GM12864 (cell line): ENCODE data around the gene CLIC4.

Experiments used
- DNase-seq: peaks from one replicate; pipeline ENCODE4 v3.0.0-alpha.2; 2011; ENCODE audit warnings: low read depth
- H3K4me3 ChIP-seq: 2 replicates; pipeline ENCODE4 v1.5.1; 2011; ENCODE audit warnings: mild to moderate bottlenecking, low read depth, low read length, control low read depth
- TF ChIP-seq, protein P1 (sequence below): IDR thresholded peaks from 2 replicates; pipeline ENCODE4 v1.5.1; 2011; ENCODE audit warnings: low read depth, mild to moderate bottlenecking, moderate library complexity, low read length, control low read depth, inconsistent platforms; ENCODE audit errors: missing control alignments

The CLIC4 gene

DNA sequence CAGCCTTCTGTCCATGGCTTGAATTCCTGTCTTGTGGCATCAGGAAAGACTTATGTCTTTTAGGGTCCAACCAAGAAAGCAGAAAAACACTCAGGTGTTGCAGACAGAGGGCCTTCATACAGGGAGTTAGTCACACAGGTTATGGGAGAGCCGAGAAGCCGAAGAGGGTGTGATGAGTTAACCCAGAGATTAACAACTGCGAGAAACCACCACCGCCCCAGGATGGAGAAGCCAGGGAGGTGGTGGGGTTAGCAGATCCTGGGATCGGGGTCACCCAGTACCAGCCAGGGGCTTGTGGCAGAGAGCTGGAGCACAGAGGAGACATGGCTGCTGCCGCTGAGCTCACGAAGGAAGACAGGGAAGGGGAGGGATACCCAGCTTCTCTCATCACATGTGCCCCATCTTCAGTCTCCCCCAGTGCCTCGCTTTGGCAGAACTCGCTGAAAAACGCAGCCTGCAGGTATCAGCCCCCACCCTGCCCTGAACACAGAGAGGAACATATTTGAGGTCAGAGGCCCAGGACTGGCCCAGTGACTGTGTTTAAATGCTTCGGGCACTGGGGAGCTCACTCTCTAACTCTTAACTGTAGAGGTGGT is 126.2 kb downstream of the CLIC4 start:
- TF ChIP-seq, protein P1, sequence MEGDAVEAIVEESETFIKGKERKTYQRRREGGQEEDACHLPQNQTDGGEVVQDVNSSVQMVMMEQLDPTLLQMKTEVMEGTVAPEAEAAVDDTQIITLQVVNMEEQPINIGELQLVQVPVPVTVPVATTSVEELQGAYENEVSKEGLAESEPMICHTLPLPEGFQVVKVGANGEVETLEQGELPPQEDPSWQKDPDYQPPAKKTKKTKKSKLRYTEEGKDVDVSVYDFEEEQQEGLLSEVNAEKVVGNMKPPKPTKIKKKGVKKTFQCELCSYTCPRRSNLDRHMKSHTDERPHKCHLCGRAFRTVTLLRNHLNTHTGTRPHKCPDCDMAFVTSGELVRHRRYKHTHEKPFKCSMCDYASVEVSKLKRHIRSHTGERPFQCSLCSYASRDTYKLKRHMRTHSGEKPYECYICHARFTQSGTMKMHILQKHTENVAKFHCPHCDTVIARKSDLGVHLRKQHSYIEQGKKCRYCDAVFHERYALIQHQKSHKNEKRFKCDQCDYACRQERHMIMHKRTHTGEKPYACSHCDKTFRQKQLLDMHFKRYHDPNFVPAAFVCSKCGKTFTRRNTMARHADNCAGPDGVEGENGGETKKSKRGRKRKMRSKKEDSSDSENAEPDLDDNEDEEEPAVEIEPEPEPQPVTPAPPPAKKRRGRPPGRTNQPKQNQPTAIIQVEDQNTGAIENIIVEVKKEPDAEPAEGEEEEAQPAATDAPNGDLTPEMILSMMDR: no peak
- DNase-seq: no peak
- no peak overlapping the region for H3K4me3 ChIP-seq

DNA sequence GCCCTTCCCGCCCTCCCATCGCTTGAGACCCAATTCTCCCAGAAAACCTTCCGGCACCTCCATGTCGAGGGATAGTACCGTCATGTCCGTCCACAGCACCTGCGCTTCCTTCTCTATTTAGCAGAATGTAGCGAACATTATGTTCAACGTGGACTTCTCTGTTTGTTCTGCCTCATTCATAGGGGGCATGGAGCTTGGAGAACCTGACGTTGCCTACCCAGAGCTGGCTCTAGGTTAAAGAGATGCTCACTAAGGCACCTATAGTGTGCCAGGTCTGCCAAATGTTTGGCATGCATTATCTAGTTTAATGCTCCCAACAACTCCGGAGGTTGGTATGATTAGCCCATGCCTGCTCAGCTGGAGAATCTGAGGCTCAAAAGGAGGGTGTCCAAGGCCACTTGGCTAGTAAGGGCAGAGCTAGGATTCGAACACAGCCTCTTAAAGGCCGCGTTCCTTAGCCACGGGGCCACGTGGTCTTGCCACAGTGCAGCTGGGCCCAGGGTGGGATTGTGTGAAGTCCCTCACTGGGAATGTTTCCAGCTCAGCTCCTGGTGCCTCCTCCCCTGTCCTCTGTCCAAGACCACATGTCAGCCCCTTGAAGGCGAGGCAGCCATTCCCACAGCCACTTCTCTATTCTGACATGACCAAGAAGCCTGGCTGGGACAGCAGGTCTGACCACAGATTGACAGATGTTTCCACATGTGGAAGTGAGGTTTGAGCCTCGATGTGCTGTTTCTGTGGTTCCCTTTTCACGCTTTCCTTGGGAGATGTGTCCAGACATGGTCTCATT is 127.0 kb downstream of the CLIC4 start:
- TF ChIP-seq, protein P1: no peak
- no peak for DNase-seq
- no peak overlapping the region for H3K4me3 ChIP-seq

DNA sequence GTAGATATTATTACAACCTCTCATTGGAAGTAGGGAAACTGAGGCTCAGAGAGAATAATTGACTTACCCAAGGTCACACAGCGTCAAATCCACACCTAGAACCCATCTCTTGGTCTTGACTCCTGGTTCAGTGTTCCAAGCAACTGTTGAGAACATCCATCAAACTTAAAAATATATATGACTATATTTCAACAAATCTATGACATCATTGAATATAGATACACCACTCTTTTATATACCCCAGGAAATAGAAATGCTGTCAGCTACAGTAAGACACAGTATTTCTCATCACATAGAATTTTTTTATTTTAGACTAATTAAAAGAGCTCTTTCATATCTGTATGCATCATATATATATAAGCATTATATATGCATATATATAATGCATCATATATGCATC is 127.9 kb downstream of the CLIC4 start:
- no peak for DNase-seq
- TF ChIP-seq, protein P1: no peak
- no peak overlapping the region for H3K4me3 ChIP-seq

DNA sequence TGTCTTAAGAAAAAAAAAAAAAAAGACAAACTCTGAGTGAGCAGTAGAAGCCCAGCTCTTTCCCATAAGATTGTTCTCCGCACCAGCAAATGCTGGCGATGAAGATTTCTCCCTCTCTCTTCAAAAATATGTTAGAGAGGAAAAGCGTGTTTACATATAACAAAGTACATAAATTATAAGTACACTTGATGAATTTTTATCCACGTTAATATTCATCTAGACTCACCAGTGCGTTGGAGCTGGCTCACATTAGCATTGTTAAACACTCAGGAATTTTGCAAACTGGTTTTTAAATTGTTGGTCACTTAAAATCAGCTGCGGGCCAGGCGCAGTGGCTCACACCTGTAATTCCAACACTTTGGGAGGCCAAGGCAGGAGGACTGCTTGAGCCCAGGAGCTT is 128.8 kb downstream of the CLIC4 start:
- DNase-seq: no peak
- H3K4me3 ChIP-seq: no peak overlapping the region
- TF ChIP-seq, protein P1: no peak

DNA sequence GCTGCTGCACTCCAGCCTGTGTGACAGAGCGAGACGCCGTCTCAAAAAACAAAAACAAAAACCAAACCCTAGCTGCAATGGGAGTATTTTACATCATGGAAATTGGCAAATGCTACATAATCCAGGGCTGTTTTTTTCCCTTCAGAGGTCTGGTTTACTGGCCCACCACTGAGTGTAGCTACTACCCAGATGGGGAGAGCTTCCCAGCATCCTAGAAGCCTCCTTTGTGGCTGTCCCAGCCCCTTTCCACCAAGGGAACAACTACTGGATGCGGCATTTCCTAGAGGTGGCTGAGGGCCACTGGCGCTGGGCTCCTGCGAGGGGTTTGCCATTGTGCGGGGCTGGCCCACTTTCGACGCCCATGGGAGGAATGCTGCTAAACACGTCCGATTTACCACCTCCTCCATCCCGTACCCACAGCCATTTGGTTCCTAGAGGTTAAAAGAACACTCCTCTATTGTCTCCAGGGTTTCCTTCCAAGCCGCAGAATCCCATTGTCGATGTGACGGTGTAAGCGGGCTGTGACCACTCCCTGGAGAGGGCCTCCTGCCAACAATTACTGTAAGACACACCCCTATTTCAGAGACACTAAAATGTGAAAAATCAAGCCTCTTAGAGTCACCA is 129.5 kb downstream of the CLIC4 start:
- no peak overlapping the region for H3K4me3 ChIP-seq
- TF ChIP-seq, protein P1: no peak
- DNase-seq: no peak

DNA sequence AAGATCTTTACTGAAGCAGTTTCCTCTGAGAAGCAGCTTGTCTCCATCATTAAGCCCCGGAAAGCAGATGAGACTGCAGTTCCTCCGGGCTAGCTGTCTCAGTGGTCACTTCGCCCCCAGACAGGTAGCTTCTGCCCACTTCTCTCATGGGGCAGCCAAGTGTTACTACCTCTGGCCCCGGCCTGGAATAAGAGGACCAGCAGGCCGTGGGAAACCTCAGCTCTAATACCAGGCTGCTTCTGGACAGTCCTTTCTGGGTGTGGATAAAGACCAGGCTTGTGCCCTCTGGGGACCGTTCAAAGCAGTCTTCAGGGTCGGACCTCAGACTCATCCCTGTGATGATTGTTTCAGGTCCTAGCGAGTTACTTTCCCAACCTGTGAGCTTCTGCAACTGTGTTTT is 130.0 kb downstream of the CLIC4 start:
- TF ChIP-seq, protein P1: no peak
- H3K4me3 ChIP-seq: no peak overlapping the region
- no peak for DNase-seq

DNA sequence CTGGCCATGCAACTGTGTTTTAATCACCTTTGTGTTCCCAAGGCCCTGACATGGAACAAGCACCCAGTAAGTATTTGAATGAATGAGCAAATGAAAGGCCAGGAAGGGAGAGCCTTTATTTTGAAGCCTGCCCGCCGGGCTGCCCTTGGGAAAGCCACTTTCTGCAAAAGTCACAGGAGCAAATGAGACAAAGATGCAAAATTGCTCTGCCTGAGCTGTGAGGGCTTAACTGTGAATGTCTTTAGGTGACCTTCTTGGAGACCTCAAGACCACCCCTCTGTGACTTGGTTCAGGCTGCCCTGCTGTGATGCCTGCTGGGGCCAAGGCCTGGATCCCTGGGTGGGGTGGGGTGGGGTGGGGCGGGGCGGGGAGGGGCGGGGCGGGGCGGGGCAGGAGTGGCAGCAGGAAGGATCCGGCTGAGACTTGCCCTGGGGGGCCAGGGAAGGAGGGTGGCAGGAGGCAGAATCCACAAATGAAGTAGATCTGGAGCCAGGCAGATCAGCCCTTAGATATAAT is 130.8 kb downstream of the CLIC4 start:
- DNase-seq: no peak
- TF ChIP-seq, protein P1: no peak
- H3K4me3 ChIP-seq: no peak overlapping the region
